H54 (cell line): Measurements from ENCODE around the gene UQCC5.

Experiments
- DNase-seq: peaks from one replicate; pipeline ENCODE4 v3.0.0; 2011; ENCODE audit warnings: low spot score, mixed read lengths; ENCODE audit not compliant: insufficient read length
- FAIRE-seq: peaks from 3 replicates; lab custom pipeline; 2011; peaks lifted over from hg19 to GRCh38; lab: Jason Lieb, UNC
- POLR2A ChIP-seq: IDR thresholded peaks from 2 replicates; pipeline ENCODE4 v1.6.1; 2011; ENCODE audit warnings: low read depth, mild to moderate bottlenecking, low read length

The UQCC5 gene

DNA sequence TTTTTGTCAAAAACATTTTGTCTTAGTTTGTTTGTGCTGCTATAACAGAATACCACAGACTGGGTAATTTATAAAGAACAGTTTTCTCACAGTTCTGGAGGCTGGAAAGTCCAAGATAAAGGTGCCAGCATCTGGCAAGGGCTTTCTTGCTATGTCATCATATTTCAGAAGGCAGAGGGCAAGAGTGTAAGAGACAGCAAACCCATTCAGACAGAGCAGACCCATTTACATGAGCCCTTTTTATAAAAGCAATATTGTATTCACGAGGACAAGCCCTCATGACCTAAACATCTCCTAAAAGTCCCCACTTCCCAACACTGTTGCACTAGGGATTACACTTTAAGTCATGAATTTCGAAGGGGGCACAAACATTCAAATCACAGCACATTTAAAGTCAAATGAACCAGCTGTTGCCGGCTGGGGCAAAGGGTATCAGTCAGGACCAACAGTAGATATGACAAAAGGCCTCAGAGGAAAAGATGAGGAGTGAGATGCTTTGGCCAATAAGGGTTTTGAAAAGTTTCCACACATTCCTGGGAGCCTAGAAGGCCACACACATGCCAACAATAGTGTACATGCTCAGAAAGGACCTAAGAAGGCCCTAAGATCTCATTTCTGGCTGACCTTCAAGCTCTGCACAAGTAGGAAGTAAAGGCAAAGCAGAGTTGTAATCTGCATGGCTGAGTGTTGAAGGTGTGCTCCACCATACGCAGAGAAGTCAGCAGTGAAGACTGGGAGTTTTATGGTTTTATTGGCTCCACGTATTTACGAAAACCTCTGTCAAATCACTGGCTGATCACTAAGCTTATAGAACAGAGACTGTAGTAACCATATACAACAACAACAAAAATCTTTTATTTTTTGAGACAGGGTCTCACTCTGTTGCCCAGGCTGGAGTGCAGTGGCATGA lies 37.9 kb downstream of the UQCC5 start:
- DNase-seq (no peak), FAIRE-seq (no peak)
- TF ChIP-seq POLR2A = no peak
